Muscle of leg (tissue), 16 donors: ENCODE measurements around the gene SDK2. TPM values are rescaled to one million over a fixed set of nuclear protein-coding genes. Genes with fewer than 3 reads are reported as not detected.

Source experiments
- DNase-seq: peaks from one replicate; pipeline ENCODE4 v3.0.0; 2013
- H3K27ac ChIP-seq: one replicate; pipeline ENCODE4 v1.5.1; 2013; ENCODE audit warnings: mild to moderate bottlenecking, low read length, control low read depth
- H3K27me3 ChIP-seq: one replicate; pipeline ENCODE4 v1.6.1; 2013; ENCODE audit warnings: low read length; ENCODE audit not compliant: control insufficient read depth, insufficient read depth
- H3K36me3 ChIP-seq: one replicate; pipeline ENCODE4 v1.6.1; 2013; ENCODE audit warnings: low read length; ENCODE audit not compliant: control insufficient read depth, insufficient read depth
- H3K4me1 ChIP-seq: one replicate; pipeline ENCODE4 v1.6.1; 2013; ENCODE audit warnings: low read length; ENCODE audit not compliant: control insufficient read depth, insufficient read depth
- H3K4me3 ChIP-seq: one replicate; pipeline ENCODE4 v1.5.1; 2013; ENCODE audit warnings: low read length, control low read depth
- H3K9me3 ChIP-seq: replicated peaks from 2 replicates; pipeline ENCODE4 v1.6.1; 2013; ENCODE audit warnings: low read depth, low read length; ENCODE audit not compliant: control insufficient read depth
- WGBS: methylation state at CpG from one replicate; pipeline ENCODE4 v1.1.5; 2013; ENCODE audit warnings: missing lambda C conversion rate; ENCODE audit not compliant: insufficient coverage; 5-methylcytosine and 5-hydroxymethylcytosine counted together
- long read RNA-seq, 11 donors: transcript quantifications; one replicate each; lab custom pipeline, GENCODE V29; 2026
- polyA plus RNA-seq, 8 donors: library from polyadenylated mRNA; unstranded; fragments of 120-200 nt; gene quantifications; one replicate each; pipeline versions ENCODE4 v1.2.1 to v1.2.3, GENCODE V29; 2013; ENCODE audit warnings: inconsistent platforms in 1 of 8, low replicate concordance in 1 of 8; ENCODE audit not compliant: insufficient read length in 8 of 8, insufficient read depth in 1 of 8
- total RNA-seq: library from RNA; stranded (reverse); fragments of 120-200 nt; gene quantifications from one replicate; pipeline ENCODE4 v1.2.4, GENCODE V29; 2013

SDK2 gene
- total RNA-seq, result 18.8 TPM
- polyA plus RNA-seq, result 10 to 100 TPM; 18.2 to 40.6 (median 26.9) TPM
- long read RNA-seq, donor 1, result 0 reads
- long read RNA-seq, donor 2, result 0 reads
- long read RNA-seq, donor 3, result 0 reads
- long read RNA-seq, donor 4, result 0 reads
- long read RNA-seq, donor 5, result 0 reads
- long read RNA-seq, donor 6, full-length matches to known transcripts, result 2 of 2 reads
- long read RNA-seq, donor 6, partial matches to known transcripts, result 0 of 2 reads
- long read RNA-seq, donor 6, other reads (novel, unspliced or antisense), result 0 of 2 reads
- long read RNA-seq, donor 7, result 0 reads
- long read RNA-seq, donor 8, result 0 reads
- long read RNA-seq, donor 9, result 0 reads
- long read RNA-seq, donor 10, result 0 reads
- long read RNA-seq, donor 11, result 0 reads

GRCh38 chr17:73644145-73645049, at the start of gene SDK2:
Gene SDK2 (minus strand): TSS chr17:73644445. CDS start chr17:73644088, 357 bp downstream.
- peak; percentile 47 for DNase-seq
- peak within 1 kb of the TSS; percentile 56 for H3K4me3 ChIP-seq
- peaks cover 52% of the 10 kb centered on the region for H3K4me1 ChIP-seq
- 0% methylated on average over 104 of the region's 105 CpGs for WGBS
- peak within 1 kb of the TSS; percentile 69 for H3K27ac ChIP-seq
- no peaks in the 10 kb centered on the region for H3K9me3 ChIP-seq
- peaks cover 45% of the 10 kb centered on the region for H3K27me3 ChIP-seq
- H3K36me3 ChIP-seq, result no peaks in the 10 kb centered on the region

GRCh38 chr17:73693071-73693470, 48.8 kb upstream of the SDK2 start:
- H3K36me3 ChIP-seq, result no peaks in the 10 kb centered on the region
- 71% methylated on average over 12 of the region's 12 CpGs for WGBS
- no peak overlapping the region for H3K27ac ChIP-seq
- no peak overlapping the region for H3K4me3 ChIP-seq
- H3K9me3 ChIP-seq, result no peaks in the 10 kb centered on the region
- H3K27me3 ChIP-seq, result peaks cover 14% of the 10 kb centered on the region
- no peaks in the 10 kb centered on the region for H3K4me1 ChIP-seq
- DNase-seq, result no peak

- no peaks in the 10 kb centered on the region for H3K4me1 ChIP-seq
- H3K27ac ChIP-seq, result no peak overlapping the region
- DNase-seq, result no peak
- no peaks in the 10 kb centered on the region for H3K36me3 ChIP-seq
- 21% methylated on average over 8 of the region's 10 CpGs for WGBS
- H3K4me3 ChIP-seq, result no peak overlapping the region
- H3K27me3 ChIP-seq, result peaks cover 12% of the 10 kb centered on the region
- H3K9me3 ChIP-seq, result no peaks in the 10 kb centered on the region
Measured at GRCh38 chr17:73691321-73691766, 47.1 kb upstream of the SDK2 start.

- WGBS, result 47% methylated on average over 7 of the region's 10 CpGs
- Histone ChIP-seq H3K36me3 (no peaks in the 10 kb centered on the region), H3K27ac (no peak overlapping the region), H3K4me3 (no peak overlapping the region), H3K9me3 (no peaks in the 10 kb centered on the region), H3K27me3 (peaks cover 12% of the 10 kb centered on the region), H3K4me1 (no peaks in the 10 kb centered on the region)
- DNase-seq, result no peak
Measured at GRCh38 chr17:73690676-73691075, 46.4 kb upstream of the SDK2 start.

GRCh38 chr17:73689596-73690275, 45.5 kb upstream of the SDK2 start:
- Histone ChIP-seq H3K4me1 (no peaks in the 10 kb centered on the region), H3K36me3 (no peaks in the 10 kb centered on the region), H3K27ac (no peak overlapping the region), H3K9me3 (no peaks in the 10 kb centered on the region), H3K27me3 (peaks cover 13% of the 10 kb centered on the region), H3K4me3 (no peak overlapping the region)
- 86% methylated on average over 4 of the region's 13 CpGs for WGBS
- DNase-seq, result no peak

- Histone ChIP-seq H3K4me3 (no peak overlapping the region), H3K36me3 (no peaks in the 10 kb centered on the region), H3K27me3 (peaks cover 15% of the 10 kb centered on the region), H3K9me3 (peaks cover under 1% of the 10 kb centered on the region), H3K27ac (no peak overlapping the region), H3K4me1 (no peaks in the 10 kb centered on the region)
- no peak for DNase-seq
- WGBS, result 50% methylated on average over 1 of the region's 3 CpGs
Measured at GRCh38 chr17:73686961-73687360, 42.7 kb upstream of the SDK2 start.

GRCh38 chr17:73686126-73686525, 41.9 kb upstream of the SDK2 start:
- DNase-seq, result no peak
- Histone ChIP-seq H3K4me1 (no peaks in the 10 kb centered on the region), H3K4me3 (no peak overlapping the region), H3K36me3 (no peaks in the 10 kb centered on the region), H3K9me3 (peaks cover 5% of the 10 kb centered on the region), H3K27ac (no peak overlapping the region), H3K27me3 (peaks cover 10% of the 10 kb centered on the region)

GRCh38 chr17:73684183-73684582, 39.9 kb upstream of the SDK2 start:
- peaks cover 11% of the 10 kb centered on the region for H3K27me3 ChIP-seq
- 33% methylated on average over 3 of the region's 3 CpGs for WGBS
- no peaks in the 10 kb centered on the region for H3K4me1 ChIP-seq
- no peak overlapping the region for H3K27ac ChIP-seq
- DNase-seq, result no peak
- no peaks in the 10 kb centered on the region for H3K36me3 ChIP-seq
- H3K4me3 ChIP-seq, result no peak overlapping the region
- H3K9me3 ChIP-seq, result peaks cover 5% of the 10 kb centered on the region

- 63% methylated on average over 4 of the region's 6 CpGs for WGBS
- H3K27ac ChIP-seq, result no peak overlapping the region
- H3K9me3 ChIP-seq, result peaks cover 5% of the 10 kb centered on the region
- DNase-seq, result no peak
- no peak overlapping the region for H3K4me3 ChIP-seq
- peaks cover 14% of the 10 kb centered on the region for H3K27me3 ChIP-seq
- H3K36me3 ChIP-seq, result no peaks in the 10 kb centered on the region
- no peaks in the 10 kb centered on the region for H3K4me1 ChIP-seq
Measured at GRCh38 chr17:73683771-73684170, 39.5 kb upstream of the SDK2 start.

- no peaks in the 10 kb centered on the region for H3K36me3 ChIP-seq
- H3K4me3 ChIP-seq, result no peak overlapping the region
- no peaks in the 10 kb centered on the region for H3K4me1 ChIP-seq
- no peak for DNase-seq
- H3K27me3 ChIP-seq, result peaks cover 15% of the 10 kb centered on the region
- H3K9me3 ChIP-seq, result peaks cover 5% of the 10 kb centered on the region
- no peak overlapping the region for H3K27ac ChIP-seq
- no CpG with 5 or more reads among the region's 1 CpG for WGBS
Measured at GRCh38 chr17:73681946-73682345, 37.7 kb upstream of the SDK2 start.
